Measurements from ENCODE around the gene USP7. TPM values are rescaled to one million over a fixed set of nuclear protein-coding genes. Genes with fewer than 3 reads are reported as not detected.

USP7 gene
- total and polyA plus RNA-seq, 2 donors from 2014 or later, result 26.7 to 92.0 TPM

DNA sequence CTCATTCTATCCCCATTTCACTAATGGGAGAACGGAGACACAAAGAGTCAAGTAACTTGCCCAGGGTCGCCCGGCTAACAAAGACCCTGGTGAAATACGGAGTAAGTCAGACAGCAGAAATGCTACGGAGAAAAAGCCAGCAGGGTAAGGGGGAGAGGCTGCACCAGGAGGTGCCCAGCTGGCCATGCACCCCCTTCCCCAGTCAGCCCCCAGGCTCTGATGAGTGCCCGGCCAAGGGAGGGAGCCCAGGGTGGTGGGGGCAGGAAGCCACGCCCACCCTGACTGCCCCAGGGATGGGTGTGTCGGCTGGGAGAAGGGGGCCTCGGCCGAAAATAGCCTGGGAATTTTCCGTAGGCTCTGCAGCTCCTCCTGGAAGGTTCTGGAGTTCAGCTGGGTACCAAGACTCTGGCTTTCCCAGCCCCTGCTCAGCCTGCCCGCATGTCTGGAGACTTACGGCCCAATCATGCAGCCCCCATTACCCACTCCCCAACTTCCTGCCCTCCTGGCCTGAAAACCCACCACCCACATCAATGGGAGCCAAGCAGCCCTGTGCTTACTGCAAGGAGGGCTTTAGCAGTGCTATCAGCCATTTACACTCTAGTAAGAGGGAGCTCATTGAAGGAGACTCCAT lies 99.1 kb downstream of the USP7 start:
- peak overlapping the region in 2 of 3 donors; percentile 37 to 39 for H3K4me3 ChIP-seq (ENCODE audit: low read length in 3 of 3)
- intact Hi-C loops (cut with DNase I), result no loop called here

DNA sequence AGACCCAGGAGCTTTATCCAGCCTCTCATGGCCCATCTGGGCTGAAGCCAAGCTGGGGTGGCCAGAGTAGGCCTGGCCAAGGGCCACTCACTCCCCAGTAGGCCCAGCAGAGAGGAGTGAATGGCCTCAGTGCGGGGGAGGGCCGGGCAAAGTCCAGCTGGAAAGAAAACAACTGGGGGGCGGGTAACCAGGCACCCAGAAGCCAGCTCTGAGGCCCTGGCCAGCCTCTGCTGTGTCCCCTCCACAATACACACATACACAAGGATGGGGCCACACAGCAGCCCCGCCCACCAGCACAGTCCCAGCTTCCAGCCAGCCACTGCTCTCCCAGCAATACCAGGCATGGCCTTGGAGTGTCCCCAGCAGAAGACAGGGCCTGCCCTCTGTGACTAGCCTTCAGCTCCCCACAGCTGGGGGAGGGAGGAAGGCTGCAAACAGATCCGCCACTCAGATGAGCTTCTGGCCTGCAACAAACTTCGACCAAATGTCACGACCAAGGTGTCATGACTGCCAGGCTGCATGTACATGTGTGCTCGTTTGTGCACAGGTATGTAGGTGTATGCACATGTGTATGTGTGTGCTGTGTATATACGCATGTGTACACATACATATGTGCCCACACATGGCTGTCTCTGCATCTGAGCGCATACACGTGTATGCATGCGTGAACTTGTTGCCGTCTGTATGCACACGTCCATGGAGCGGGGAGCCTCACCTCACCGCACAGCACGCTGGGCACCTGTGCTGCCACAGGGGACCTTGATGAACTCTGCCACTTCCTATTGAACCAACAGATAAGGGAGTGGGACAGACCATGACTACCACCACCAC lies 99.9 kb downstream of the USP7 start:
- Histone ChIP-seq H3K27me3 (ENCODE audit: control insufficient read depth, insufficient read depth, low read length) (no peaks in the 10 kb centered on the region), H3K36me3 (ENCODE audit: control insufficient read depth in 2 of 3, insufficient read depth in 3 of 3, low read length in 3 of 3) (no peaks in the 10 kb centered on the region), H3K4me3 (ENCODE audit: low read length in 3 of 3) (peak overlapping the region in 2 of 3 donors; percentile 37 to 39), H3K9ac (ENCODE audit: low read length in 3 of 3) (peak overlapping the region in 1 of 3 donors; percentile 15), H3K27ac (ENCODE audit: low read depth in 2 of 2, low read length in 2 of 2) (peak overlapping the region; percentile 78 to 81), H3K4me1 (ENCODE audit: control insufficient read depth in 2 of 3, insufficient read depth in 2 of 3, low read depth in 1 of 3, low read length in 3 of 3) (peaks cover 0 to 57% (median 42%) of the 10 kb centered on the region in 3 donors), H3K9me3 (ENCODE audit: control insufficient read depth in 2 of 3, insufficient read depth in 1 of 3, low read length in 3 of 3) (no peaks in the 10 kb centered on the region)
- intact Hi-C loops (cut with DNase I), result no loop called here
- DNase-seq (peak; percentile 37 to 87 (median 75)), FAIRE-seq (no peak)
- TF ChIP-seq, protein P1, sequence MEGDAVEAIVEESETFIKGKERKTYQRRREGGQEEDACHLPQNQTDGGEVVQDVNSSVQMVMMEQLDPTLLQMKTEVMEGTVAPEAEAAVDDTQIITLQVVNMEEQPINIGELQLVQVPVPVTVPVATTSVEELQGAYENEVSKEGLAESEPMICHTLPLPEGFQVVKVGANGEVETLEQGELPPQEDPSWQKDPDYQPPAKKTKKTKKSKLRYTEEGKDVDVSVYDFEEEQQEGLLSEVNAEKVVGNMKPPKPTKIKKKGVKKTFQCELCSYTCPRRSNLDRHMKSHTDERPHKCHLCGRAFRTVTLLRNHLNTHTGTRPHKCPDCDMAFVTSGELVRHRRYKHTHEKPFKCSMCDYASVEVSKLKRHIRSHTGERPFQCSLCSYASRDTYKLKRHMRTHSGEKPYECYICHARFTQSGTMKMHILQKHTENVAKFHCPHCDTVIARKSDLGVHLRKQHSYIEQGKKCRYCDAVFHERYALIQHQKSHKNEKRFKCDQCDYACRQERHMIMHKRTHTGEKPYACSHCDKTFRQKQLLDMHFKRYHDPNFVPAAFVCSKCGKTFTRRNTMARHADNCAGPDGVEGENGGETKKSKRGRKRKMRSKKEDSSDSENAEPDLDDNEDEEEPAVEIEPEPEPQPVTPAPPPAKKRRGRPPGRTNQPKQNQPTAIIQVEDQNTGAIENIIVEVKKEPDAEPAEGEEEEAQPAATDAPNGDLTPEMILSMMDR (IDR thresholded peaks at IDR 0.05; ENCODE audit: borderline replicate concordance, extremely low read depth, insufficient read depth), result no peak

More for the DNA sequence above, 99.1 kb downstream of the USP7 start:
- H3K27ac ChIP-seq (ENCODE audit: low read depth in 2 of 2, low read length in 2 of 2), result peak overlapping the region; percentile 49 to 53
- DNase-seq, result no peak
- peaks cover 0 to 57% (median 42%) of the 10 kb centered on the region in 3 donors for H3K4me1 ChIP-seq (ENCODE audit: control insufficient read depth in 2 of 3, insufficient read depth in 2 of 3, low read depth in 1 of 3, low read length in 3 of 3)
- H3K9ac ChIP-seq (ENCODE audit: low read length in 3 of 3), result peak overlapping the region in 1 of 3 donors; percentile 15
- no peaks in the 10 kb centered on the region for H3K27me3 ChIP-seq (ENCODE audit: control insufficient read depth, insufficient read depth, low read length)
- no peaks in the 10 kb centered on the region for H3K36me3 ChIP-seq (ENCODE audit: control insufficient read depth in 2 of 3, insufficient read depth in 3 of 3, low read length in 3 of 3)
- no peak for FAIRE-seq
- TF ChIP-seq, protein P1 (IDR thresholded peaks at IDR 0.05; ENCODE audit: borderline replicate concordance, extremely low read depth, insufficient read depth), result no peak
- no peaks in the 10 kb centered on the region for H3K9me3 ChIP-seq (ENCODE audit: control insufficient read depth in 2 of 3, insufficient read depth in 1 of 3, low read length in 3 of 3)

DNA sequence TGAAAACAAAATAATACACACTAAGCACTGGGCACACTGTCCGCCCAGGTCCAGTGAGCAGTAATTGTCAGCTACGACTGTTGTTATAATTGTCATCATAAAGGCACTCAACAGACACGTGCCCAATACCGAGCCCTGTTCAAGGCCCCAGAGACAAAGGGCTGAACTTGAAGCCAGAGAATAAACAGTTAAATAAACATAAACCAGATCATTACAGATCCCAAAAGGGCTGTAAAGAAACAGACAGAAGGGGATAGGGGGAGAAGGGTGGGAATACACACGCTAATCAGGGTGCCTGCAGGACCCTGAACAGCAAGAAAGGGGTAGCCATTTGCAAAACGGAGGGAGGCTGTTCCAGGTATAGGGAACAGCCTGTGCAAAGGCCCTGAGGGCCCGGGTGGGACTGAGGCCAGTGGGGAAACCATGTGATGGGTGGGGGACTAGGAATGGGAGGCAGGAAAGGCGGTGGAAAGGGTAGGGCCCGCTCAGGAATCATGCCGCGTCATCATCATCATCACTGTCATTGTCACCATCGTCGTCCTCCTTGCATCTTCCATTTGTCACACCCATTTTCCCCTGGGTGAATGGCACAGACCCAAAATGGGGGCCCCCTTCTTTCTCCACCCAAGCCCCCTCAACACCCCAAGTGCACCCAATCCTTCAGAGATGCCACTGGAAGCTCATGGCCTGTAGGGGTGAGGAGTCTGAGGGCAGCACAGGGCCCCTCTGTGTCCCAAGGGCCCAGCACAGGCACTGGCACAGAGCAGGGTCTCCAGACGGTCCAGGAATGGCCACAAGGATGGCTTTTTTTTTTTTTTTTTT lies 101.2 kb downstream of the USP7 start:
- no peaks in the 10 kb centered on the region for H3K9me3 ChIP-seq (ENCODE audit: control insufficient read depth in 2 of 3, insufficient read depth in 1 of 3, low read length in 3 of 3)
- H3K27me3 ChIP-seq (ENCODE audit: control insufficient read depth, insufficient read depth, low read length), result no peaks in the 10 kb centered on the region
- no peak for FAIRE-seq
- no peaks in the 10 kb centered on the region for H3K36me3 ChIP-seq (ENCODE audit: control insufficient read depth in 2 of 3, insufficient read depth in 3 of 3, low read length in 3 of 3)
- H3K4me3 ChIP-seq (ENCODE audit: low read length in 3 of 3), result no peak overlapping the region
- peak in 1 of 5 donors; percentile 66 for DNase-seq
- no peak overlapping the region for H3K9ac ChIP-seq (ENCODE audit: low read length in 3 of 3)
- peaks cover 0 to 57% (median 42%) of the 10 kb centered on the region in 3 donors for H3K4me1 ChIP-seq (ENCODE audit: control insufficient read depth in 2 of 3, insufficient read depth in 2 of 3, low read depth in 1 of 3, low read length in 3 of 3)
- H3K27ac ChIP-seq (ENCODE audit: low read depth in 2 of 2, low read length in 2 of 2), result peak overlapping the region; percentile 32 to 81
- TF ChIP-seq, protein P1 (IDR thresholded peaks at IDR 0.05; ENCODE audit: borderline replicate concordance, extremely low read depth, insufficient read depth), result no peak
- intact Hi-C loops (cut with DNase I), result no loop called here
